Loucy (cell line): ENCODE data around the gene SORCS2.
"Not testable (repeated sequence)": the region's sequence is repeated elsewhere in the genome, so short reads cannot be mapped to it uniquely, and the experiment has no call there.

Source experiments
- H2AFZ ChIP-seq: fragments of 200-600 bp; sonication (generic); 2 replicates; pipeline ENCODE4 v1.6.0; 2016; ENCODE audit warnings: antibody characterized with exemption, mild to moderate bottlenecking, low read length, moderate library complexity
- H3F3A ChIP-seq: fragments of 200-600 bp; 2 replicates; pipeline ENCODE4 v1.6.0; 2016; ENCODE audit warnings: antibody characterized with exemption, low read depth, mild to moderate bottlenecking
- H3K27me3 ChIP-seq: fragments of 200-600 bp; sonication (generic); 2 replicates; pipeline ENCODE4 v1.6.1; 2014; ENCODE audit warnings: low read length, mild to moderate bottlenecking; ENCODE audit not compliant: insufficient read depth, poor library complexity, severe bottlenecking
- H3K36me3 ChIP-seq: fragments of 200-600 bp; sonication (generic); 2 replicates; pipeline ENCODE4 v1.6.1; 2016; ENCODE audit warnings: low read length; ENCODE audit not compliant: insufficient read depth
- H3K4me1 ChIP-seq: fragments of 200-600 bp; sonication (generic); 2 replicates; pipeline ENCODE4 v1.5.1; 2014; ENCODE audit warnings: low read length, mild to moderate bottlenecking; ENCODE audit not compliant: insufficient read depth, poor library complexity, severe bottlenecking
- H3K4me2 ChIP-seq: fragments of 200-600 bp; sonication (generic); 2 replicates; pipeline ENCODE4 v1.6.0; 2014; ENCODE audit warnings: antibody characterized with exemption, low read length, low read depth, mild to moderate bottlenecking; ENCODE audit not compliant: poor library complexity, severe bottlenecking
- H3K4me3 ChIP-seq: fragments of 200-600 bp; sonication (generic); 2 replicates; pipeline ENCODE4 v1.5.1; 2014; ENCODE audit warnings: low read length, mild to moderate bottlenecking, mixed read lengths; ENCODE audit not compliant: poor library complexity, severe bottlenecking
- H3K79me2 ChIP-seq: fragments of 200-600 bp; sonication (generic); 2 replicates; pipeline ENCODE4 v1.6.1; 2014; ENCODE audit warnings: low read length; ENCODE audit not compliant: insufficient read depth
- H3K9ac ChIP-seq: fragments of 200-600 bp; sonication (generic); 2 replicates; pipeline ENCODE4 v1.6.0; 2014; ENCODE audit warnings: mild to moderate bottlenecking, low read depth, low read length, moderate library complexity; ENCODE audit not compliant: poor library complexity, severe bottlenecking
- H3K9me2 ChIP-seq: fragments of 200-600 bp; sonication (generic); replicated peaks from 2 replicates; pipeline ENCODE4 v1.6.1; 2016; ENCODE audit warnings: low read depth, low read length, mixed read lengths
- H3K9me3 ChIP-seq: fragments of 200-600 bp; sonication (generic); 2 replicates; pipeline ENCODE4 v1.6.1; 2014; ENCODE audit warnings: mild to moderate bottlenecking, antibody characterized with exemption, low read length, low read depth; ENCODE audit not compliant: insufficient read depth
- H4K20me1 ChIP-seq: fragments of 200-600 bp; sonication (generic); 2 replicates; pipeline ENCODE4 v1.6.0; 2014; ENCODE audit warnings: antibody characterized with exemption, low read length, mild to moderate bottlenecking; ENCODE audit not compliant: insufficient read depth, poor library complexity, severe bottlenecking
- CTCF ChIP-seq: fragments of 200-600 bp; sonication (generic); conservative IDR thresholded peaks from 2 replicates; pipeline ENCODE4 v1.5.1; 2014; ENCODE audit warnings: mild to moderate bottlenecking, antibody characterized with exemption, low read length
- EZH2phosphoT487 ChIP-seq: fragments of 200-600 bp; IDR thresholded peaks from 2 replicates; pipeline ENCODE4 v1.6.1; 2018; ENCODE audit warnings: antibody characterized with exemption, mild to moderate bottlenecking, moderate library complexity, borderline replicate concordance

Gene SORCS2

GRCh38 chr4:7596918-7597606 lies 404.7 kb downstream of the SORCS2 start:
- Histone ChIP-seq H3F3A (no peaks in the 10 kb centered on the region), H3K36me3 (no peaks in the 10 kb centered on the region), H3K9me3 (peaks cover 4% of the 10 kb centered on the region; the same call in 1 of the 2 replicates), H2AFZ (no peak overlapping the region), H3K9me2 (no peaks in the 10 kb centered on the region), H3K9ac (no peak overlapping the region), H3K4me3 (no peak overlapping the region), H3K27me3 (no peaks in the 10 kb centered on the region), H3K79me2 (no peaks in the 10 kb centered on the region), H4K20me1 (no peaks in the 10 kb centered on the region), H3K4me2 (no peak overlapping the region), H3K4me1 (no peaks in the 10 kb centered on the region)
- no peak for TF ChIP-seq EZH2phosphoT487
- no peak for TF ChIP-seq CTCF

DNA sequence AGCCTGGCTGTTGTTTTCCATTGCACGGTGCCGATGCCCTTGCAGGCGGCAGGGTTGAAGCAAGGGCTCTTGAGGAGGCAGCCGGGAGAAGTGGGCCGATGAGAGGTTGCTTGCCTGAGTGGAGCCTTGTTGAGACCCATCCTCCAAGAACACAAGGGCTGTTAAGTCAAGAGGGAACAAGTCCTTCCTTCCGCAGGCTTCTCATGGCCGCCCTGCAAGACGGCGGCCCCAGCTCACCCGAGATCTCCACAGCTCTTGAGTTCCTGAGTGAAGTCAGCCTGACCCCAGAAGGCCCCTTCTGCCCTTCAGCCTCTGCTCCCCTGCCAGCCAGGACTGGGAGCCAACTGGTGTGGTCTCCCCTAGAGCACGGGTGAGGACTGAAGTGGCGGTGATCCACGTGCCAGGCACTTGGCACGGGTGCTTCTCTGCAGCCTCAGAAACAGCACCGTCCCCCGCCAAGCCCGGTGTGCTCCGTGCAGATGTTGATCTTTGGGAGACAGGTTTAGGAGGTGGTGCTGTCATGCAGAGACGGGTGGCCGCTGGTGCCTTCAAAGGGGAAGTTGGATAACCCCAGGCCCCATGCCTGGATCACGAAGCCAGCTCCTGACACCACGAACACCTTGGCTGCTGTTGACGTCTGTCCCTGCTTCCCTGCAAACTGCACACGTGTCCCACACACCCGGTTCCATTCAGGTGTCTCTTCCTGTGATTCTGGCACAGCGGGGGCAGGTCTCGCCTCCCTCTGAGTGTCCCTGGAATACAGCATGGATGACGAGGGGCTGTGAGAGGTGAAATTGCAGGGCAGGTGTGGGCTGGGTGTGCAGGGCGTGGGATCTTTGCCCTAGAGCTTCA lies 406.8 kb downstream of the SORCS2 start:
- H3K27me3 ChIP-seq, result no peaks in the 10 kb centered on the region

DNA sequence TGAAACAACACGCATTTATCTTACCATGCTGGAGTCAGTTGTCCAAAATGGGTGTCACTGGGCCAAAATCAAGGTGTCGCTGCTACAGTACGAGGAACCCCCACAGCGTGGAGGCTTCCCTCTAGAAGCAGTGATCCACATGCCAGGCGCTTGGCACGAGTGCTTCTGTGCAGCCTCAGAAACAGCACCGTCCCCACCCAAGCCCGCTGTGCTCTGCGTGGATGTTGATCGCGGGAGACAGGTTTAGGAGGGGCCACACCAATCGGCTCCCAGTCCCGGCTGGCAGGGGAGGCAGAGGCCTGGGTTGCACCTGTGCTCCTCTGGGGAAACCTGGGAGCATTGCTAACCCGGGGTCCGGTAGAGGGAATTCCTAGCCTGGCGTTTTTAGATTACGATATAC lies 407.9 kb downstream of the SORCS2 start:
- no peaks in the 10 kb centered on the region for H3K9me2 ChIP-seq
- no peak overlapping the region for H3K4me3 ChIP-seq
- peaks cover 4% of the 10 kb centered on the region; the same call in 1 of the 2 replicates for H3K9me3 ChIP-seq
- no peaks in the 10 kb centered on the region for H3K36me3 ChIP-seq
- H3K4me1 ChIP-seq, result no peaks in the 10 kb centered on the region
- H3F3A ChIP-seq, result no peaks in the 10 kb centered on the region
- no peaks in the 10 kb centered on the region for H3K79me2 ChIP-seq
- H3K27me3 ChIP-seq, result no peaks in the 10 kb centered on the region
- no peak overlapping the region for H2AFZ ChIP-seq
- no peaks in the 10 kb centered on the region for H4K20me1 ChIP-seq
- H3K4me2 ChIP-seq, result no peak overlapping the region
- TF ChIP-seq EZH2phosphoT487, result no peak
- TF ChIP-seq CTCF, result no peak
- H3K9ac ChIP-seq, result no peak overlapping the region

More for the DNA sequence above, 406.8 kb downstream of the SORCS2 start:
- Histone ChIP-seq H3K9me2 (no peaks in the 10 kb centered on the region), H3F3A (no peaks in the 10 kb centered on the region), H3K79me2 (no peaks in the 10 kb centered on the region), H4K20me1 (no peaks in the 10 kb centered on the region), H3K36me3 (no peaks in the 10 kb centered on the region), H3K4me3 (no peak overlapping the region), H3K4me2 (no peak overlapping the region), H2AFZ (no peak overlapping the region), H3K9ac (no peak overlapping the region), H3K4me1 (no peaks in the 10 kb centered on the region), H3K9me3 (peaks cover 4% of the 10 kb centered on the region; the same call in 1 of the 2 replicates)
- TF ChIP-seq EZH2phosphoT487 (no peak), CTCF (no peak)

DNA sequence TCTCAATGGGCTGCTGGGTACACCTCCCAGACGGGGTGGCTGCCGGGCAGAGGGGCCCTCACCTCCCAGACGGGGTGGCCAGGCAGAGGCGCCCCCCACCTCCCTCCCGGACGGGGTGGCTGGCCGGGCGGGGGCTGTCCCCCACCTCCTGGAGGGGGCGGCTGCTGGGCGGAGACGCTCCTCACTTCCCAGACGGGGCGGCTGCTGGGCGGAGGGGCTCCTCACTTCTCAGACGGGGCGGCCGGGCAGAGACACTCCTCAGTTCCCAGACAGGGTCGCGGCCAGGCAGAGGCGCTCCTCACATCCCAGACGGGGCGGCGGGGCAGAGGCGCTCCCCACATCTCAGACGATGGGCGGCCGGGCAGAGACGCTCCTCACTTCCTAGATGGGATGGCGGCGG lies 409.8 kb downstream of the SORCS2 start:
- H3K4me3 ChIP-seq, H3K79me2 ChIP-seq, H3F3A ChIP-seq, H3K4me2 ChIP-seq, H3K4me1 ChIP-seq, H2AFZ ChIP-seq, H3K9ac ChIP-seq, H3K36me3 ChIP-seq, H4K20me1 ChIP-seq, H3K9me2 ChIP-seq, H3K9me3 ChIP-seq, H3K27me3 ChIP-seq: not testable (repeated sequence)
